HepG2 (cell line): Measurements from ENCODE around the gene UCP3. TPM values are rescaled to one million over a fixed set of nuclear protein-coding genes. Genes with fewer than 3 reads are reported as not detected.
A peak's percentile ranks its signal among the peaks of the same experiment; 100 is the strongest.

Source experiments
- AGO1 ChIP-seq: fragments of 200-400 bp; formaldehyde crosslinking; IDR thresholded peaks from 2 replicates; pipeline ENCODE4 v1.6.1; 2017; ENCODE audit warnings: mild to moderate bottlenecking, low read depth, low read length, moderate library complexity; ENCODE audit not compliant: poor library complexity, severe bottlenecking
- FOXA3 ChIP-seq: IDR thresholded peaks from 2 replicates; pipeline ENCODE4 v1.6.1; 2016; ENCODE audit warnings: missing genetic modification reagents, missing compliant biosample characterization
- FOXK2 ChIP-seq: fragments of 450-650 bp; IDR thresholded peaks from 2 replicates; pipeline ENCODE4 v1.6.1; 2016
- HDAC6 ChIP-seq: fragments of 200-600 bp; sonication (generic); IDR thresholded peaks from 2 replicates; pipeline ENCODE4 v1.7.0; 2017; ENCODE audit warnings: mild to moderate bottlenecking, antibody characterized with exemption, low read length, low read depth
- HHEX ChIP-seq: IDR thresholded peaks from 2 replicates; pipeline ENCODE4 v1.6.1; 2016; ENCODE audit warnings: control low read depth
- KDM3A ChIP-seq: IDR thresholded peaks from 2 replicates; pipeline ENCODE4 v1.6.1; 2018; ENCODE audit warnings: low read depth, missing compliant biosample characterization
- NKX3-1 ChIP-seq: sonication (generic); formaldehyde crosslinking; IDR thresholded peaks from 2 replicates; pipeline ENCODE4 v1.5.0; 2020; ENCODE audit warnings: missing genetic modification reagents
- NR1H2 ChIP-seq: sonication (generic); formaldehyde crosslinking; IDR thresholded peaks from 2 replicates; pipeline ENCODE4 v1.8.1; 2022; ENCODE audit warnings: low read depth, missing genetic modification reagents, borderline replicate concordance
- NR2C2 ChIP-seq: sonication (generic); formaldehyde crosslinking; IDR thresholded peaks from 2 replicates; pipeline ENCODE4 v1.4.0; 2020; ENCODE audit warnings: missing genetic modification reagents, mild to moderate bottlenecking, moderate library complexity, borderline replicate concordance
- SRF ChIP-seq: IDR thresholded peaks from 2 replicates; pipeline ENCODE4 v1.6.1; 2011; ENCODE audit warnings: mild to moderate bottlenecking, low read depth, low read length, moderate library complexity
- ZFP36 ChIP-seq: fragments of 150-350 bp; IDR thresholded peaks from 2 replicates; pipeline ENCODE4 v1.6.1; 2018; ENCODE audit warnings: borderline replicate concordance, low read length, low read depth; ENCODE audit not compliant: partially characterized antibody
- ZFP62 ChIP-seq: sonication (generic); formaldehyde crosslinking; IDR thresholded peaks from 2 replicates; pipeline ENCODE4 v1.4.0; 2020; ENCODE audit warnings: missing genetic modification reagents
- ZNF121 ChIP-seq: sonication (generic); formaldehyde crosslinking; IDR thresholded peaks from 2 replicates; pipeline ENCODE4 v1.5.0; 2020; ENCODE audit warnings: mild to moderate bottlenecking, missing genetic modification reagents
- ZNF552 ChIP-seq: sonication (generic); formaldehyde crosslinking; IDR thresholded peaks from 2 replicates; pipeline ENCODE4 v1.9.0; 2022; ENCODE audit warnings: missing genetic modification reagents, mild to moderate bottlenecking, borderline replicate concordance
- polyA plus RNA-seq, 8 experiments: library from polyadenylated mRNA; depleted of rRNA in 3 of 8; stranded (reverse) in 7 of 8; unstranded in 1 of 8; fragments of >200 nt; fragmentation: Illumina TruSeq in 4 of 8; extraction: Trizol in 4 of 8; gene quantifications; 2 replicates each; pipeline versions ENCODE4 v1.2.1 to v1.2.3, GENCODE V29; 2011 to 2016; ENCODE audit warnings: low read depth in 4 of 8, missing spikeins in 1 of 8, mixed read lengths in 1 of 8; ENCODE audit not compliant: insufficient read depth in 1 of 8
- total RNA-seq, 5 experiments: library from RNA; depleted of rRNA; stranded (reverse); fragments of >200 nt; fragmentation: Illumina TruSeq; extraction: Trizol; gene quantifications; 2 replicates each; pipeline ENCODE4 v1.2.3, GENCODE V29; 2016; ENCODE audit warnings: low read depth in 1 of 5
- TF ChIP-seq, protein P1 (sequence below): sonication (generic); formaldehyde crosslinking; IDR thresholded peaks from 2 replicates; pipeline ENCODE4 v1.4.0; 2020; ENCODE audit warnings: low read depth, mild to moderate bottlenecking, missing genetic modification reagents
- TF ChIP-seq, protein P2 (sequence below): sonication (generic); formaldehyde crosslinking; IDR thresholded peaks from 2 replicates; pipeline ENCODE4 v1.8.1; 2022; ENCODE audit warnings: mild to moderate bottlenecking, missing genetic modification reagents
- TF ChIP-seq, protein P3 (sequence below): sonication (generic); formaldehyde crosslinking; IDR thresholded peaks from 2 replicates; pipeline ENCODE4 v1.4.0; 2020; ENCODE audit warnings: missing genetic modification reagents
- TF ChIP-seq, protein P4 (sequence below): IDR thresholded peaks from 2 replicates; pipeline ENCODE4 v1.6.1; 2016; ENCODE audit warnings: missing compliant biosample characterization, missing genetic modification reagents, borderline replicate concordance

The UCP3 gene
- total and polyA plus RNA-seq, 2 of the 13 experiments (the other 11 are each of a cell fraction or from before 2014, with no cell fraction given), result 0.37 TPM; not detected in 1

DNA sequence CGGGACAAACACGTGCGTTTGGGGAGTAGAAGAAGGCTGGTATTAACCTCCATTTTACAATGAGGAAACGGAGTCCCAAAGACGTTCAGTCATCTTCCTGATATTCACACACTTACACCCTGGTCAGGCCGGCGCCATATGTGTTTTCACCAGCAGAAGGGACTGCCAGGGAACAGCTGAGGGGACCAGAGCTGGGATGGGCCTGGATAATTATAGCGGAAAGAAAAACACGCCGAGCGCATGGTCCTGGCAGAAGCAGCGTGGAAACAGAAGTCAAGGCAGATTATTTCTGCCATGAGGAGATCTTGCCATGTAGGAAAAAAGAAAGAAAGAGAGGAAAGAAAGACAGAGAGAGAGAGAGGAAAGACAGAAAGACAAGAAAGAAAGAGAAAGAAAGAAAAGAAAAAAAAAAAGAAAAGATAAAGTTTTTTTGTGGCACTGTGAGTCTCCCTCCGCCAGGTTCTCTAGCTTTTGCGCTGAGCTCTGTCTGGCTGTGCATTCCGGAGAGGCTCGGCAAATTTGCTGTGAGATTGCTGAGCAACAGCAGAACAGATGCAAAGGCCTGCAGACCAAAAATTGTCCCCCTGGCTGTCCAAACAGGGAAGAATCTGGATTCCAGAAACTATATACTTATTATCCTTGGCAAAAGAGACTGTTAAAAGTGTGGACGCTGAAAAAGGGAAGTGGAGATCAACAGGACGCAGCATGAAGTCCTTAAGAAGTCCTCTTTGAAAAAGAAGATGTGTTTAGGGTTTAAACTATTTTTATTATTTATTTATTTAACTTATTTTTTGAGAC is 24.9 kb downstream of the UCP3 start (continued):
- TF ChIP-seq HDAC6 (no peak), FOXK2 (no peak), SRF (no peak), FOXA3 (no peak), NR2C2 (CRISPR knock-in tag) (peak; percentile 14; the same call in 1 of the 2 replicates), HHEX (CRISPR knock-in tag) (no peak), KDM3A (CRISPR knock-in tag) (no peak), ZNF552 (CRISPR knock-in tag) (no peak), ZFP36 (no peak), ZNF121 (CRISPR knock-in tag) (no peak), AGO1 (no peak), ZFP62 (no peak), NKX3-1 (CRISPR knock-in tag) (0 out of 2 replicates have a peak, but pooled peaks have one; percentile 17), NR1H2 (CRISPR knock-in tag) (no peak)
- TF ChIP-seq, protein P1, sequence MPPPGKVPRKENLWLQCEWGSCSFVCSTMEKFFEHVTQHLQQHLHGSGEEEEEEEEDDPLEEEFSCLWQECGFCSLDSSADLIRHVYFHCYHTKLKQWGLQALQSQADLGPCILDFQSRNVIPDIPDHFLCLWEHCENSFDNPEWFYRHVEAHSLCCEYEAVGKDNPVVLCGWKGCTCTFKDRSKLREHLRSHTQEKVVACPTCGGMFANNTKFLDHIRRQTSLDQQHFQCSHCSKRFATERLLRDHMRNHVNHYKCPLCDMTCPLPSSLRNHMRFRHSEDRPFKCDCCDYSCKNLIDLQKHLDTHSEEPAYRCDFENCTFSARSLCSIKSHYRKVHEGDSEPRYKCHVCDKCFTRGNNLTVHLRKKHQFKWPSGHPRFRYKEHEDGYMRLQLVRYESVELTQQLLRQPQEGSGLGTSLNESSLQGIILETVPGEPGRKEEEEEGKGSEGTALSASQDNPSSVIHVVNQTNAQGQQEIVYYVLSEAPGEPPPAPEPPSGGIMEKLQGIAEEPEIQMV, result peak; percentile 24; the same call in 1 of the 2 replicates
- TF ChIP-seq, protein P2, sequence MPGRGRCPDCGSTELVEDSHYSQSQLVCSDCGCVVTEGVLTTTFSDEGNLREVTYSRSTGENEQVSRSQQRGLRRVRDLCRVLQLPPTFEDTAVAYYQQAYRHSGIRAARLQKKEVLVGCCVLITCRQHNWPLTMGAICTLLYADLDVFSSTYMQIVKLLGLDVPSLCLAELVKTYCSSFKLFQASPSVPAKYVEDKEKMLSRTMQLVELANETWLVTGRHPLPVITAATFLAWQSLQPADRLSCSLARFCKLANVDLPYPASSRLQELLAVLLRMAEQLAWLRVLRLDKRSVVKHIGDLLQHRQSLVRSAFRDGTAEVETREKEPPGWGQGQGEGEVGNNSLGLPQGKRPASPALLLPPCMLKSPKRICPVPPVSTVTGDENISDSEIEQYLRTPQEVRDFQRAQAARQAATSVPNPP (CRISPR knock-in tag), result no peak; the same call in 1 of the 2 replicates
- TF ChIP-seq, protein P3, sequence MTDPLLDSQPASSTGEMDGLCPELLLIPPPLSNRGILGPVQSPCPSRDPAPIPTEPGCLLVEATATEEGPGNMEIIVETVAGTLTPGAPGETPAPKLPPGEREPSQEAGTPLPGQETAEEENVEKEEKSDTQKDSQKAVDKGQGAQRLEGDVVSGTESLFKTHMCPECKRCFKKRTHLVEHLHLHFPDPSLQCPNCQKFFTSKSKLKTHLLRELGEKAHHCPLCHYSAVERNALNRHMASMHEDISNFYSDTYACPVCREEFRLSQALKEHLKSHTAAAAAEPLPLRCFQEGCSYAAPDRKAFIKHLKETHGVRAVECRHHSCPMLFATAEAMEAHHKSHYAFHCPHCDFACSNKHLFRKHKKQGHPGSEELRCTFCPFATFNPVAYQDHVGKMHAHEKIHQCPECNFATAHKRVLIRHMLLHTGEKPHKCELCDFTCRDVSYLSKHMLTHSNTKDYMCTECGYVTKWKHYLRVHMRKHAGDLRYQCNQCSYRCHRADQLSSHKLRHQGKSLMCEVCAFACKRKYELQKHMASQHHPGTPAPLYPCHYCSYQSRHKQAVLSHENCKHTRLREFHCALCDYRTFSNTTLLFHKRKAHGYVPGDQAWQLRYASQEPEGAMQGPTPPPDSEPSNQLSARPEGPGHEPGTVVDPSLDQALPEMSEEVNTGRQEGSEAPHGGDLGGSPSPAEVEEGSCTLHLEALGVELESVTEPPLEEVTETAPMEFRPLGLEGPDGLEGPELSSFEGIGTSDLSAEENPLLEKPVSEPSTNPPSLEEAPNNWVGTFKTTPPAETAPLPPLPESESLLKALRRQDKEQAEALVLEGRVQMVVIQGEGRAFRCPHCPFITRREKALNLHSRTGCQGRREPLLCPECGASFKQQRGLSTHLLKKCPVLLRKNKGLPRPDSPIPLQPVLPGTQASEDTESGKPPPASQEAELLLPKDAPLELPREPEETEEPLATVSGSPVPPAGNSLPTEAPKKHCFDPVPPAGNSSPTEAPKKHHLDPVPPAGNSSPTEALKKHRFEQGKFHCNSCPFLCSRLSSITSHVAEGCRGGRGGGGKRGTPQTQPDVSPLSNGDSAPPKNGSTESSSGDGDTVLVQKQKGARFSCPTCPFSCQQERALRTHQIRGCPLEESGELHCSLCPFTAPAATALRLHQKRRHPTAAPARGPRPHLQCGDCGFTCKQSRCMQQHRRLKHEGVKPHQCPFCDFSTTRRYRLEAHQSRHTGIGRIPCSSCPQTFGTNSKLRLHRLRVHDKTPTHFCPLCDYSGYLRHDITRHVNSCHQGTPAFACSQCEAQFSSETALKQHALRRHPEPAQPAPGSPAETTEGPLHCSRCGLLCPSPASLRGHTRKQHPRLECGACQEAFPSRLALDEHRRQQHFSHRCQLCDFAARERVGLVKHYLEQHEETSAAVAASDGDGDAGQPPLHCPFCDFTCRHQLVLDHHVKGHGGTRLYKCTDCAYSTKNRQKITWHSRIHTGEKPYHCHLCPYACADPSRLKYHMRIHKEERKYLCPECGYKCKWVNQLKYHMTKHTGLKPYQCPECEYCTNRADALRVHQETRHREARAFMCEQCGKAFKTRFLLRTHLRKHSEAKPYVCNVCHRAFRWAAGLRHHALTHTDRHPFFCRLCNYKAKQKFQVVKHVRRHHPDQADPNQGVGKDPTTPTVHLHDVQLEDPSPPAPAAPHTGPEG, result 0 out of 2 replicates have a peak, but pooled peaks have one; percentile 23
- TF ChIP-seq, protein P4, sequence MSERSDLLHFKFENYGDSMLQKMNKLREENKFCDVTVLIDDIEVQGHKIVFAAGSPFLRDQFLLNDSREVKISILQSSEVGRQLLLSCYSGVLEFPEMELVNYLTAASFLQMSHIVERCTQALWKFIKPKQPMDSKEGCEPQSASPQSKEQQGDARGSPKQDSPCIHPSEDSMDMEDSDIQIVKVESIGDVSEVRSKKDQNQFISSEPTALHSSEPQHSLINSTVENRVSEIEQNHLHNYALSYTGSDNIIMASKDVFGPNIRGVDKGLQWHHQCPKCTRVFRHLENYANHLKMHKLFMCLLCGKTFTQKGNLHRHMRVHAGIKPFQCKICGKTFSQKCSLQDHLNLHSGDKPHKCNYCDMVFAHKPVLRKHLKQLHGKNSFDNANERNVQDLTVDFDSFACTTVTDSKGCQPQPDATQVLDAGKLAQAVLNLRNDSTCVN (CRISPR knock-in tag), result no peak
